Daoy (cell line): ENCODE data around the gene THAP3. TPM values are rescaled to one million over a fixed set of nuclear protein-coding genes. Genes with fewer than 3 reads are reported as not detected.

Source experiments
- DNase-seq: peaks from one replicate; pipeline ENCODE4 v3.0.0-alpha.2; 2015; ENCODE audit warnings: low read depth
- total RNA-seq: library from RNA; depleted of rRNA; stranded (reverse); fragments of >200 nt; shearing (Covaris generic); gene quantifications from 2 replicates; pipeline ENCODE4 v1.2.3, GENCODE V29; 2014; rRNA removed

Gene THAP3
- total RNA-seq, 1 experiment from 2014 or later = 27.2 TPM

DNA sequence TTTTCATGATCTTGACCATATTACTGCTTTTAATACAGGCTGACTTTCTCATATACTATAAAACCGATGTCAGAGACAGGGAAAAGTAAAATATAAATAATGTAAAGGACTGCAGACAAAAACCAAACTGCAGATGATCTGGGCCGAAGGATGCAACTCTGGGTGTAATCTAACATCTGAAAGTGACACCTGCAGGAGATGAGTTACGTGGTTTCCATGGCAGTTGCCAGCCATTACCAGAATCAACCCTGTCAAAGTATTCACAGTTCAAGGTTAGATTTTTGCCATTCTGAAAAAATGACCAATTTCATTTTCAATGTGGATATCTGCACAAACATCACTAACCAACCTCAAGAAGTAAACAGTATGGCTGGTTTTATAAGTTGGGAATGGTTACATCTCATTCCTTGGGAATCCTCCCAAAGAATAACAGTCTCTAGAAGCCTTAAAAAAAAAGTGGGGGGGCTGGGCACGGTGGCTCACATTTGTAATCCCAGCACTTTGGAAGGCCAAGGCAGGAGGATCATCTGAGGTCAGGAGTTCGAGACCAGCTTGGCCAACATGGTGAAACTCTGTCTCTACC is 49.2 kb downstream of the THAP3 start:
- DNase-seq = no peak

DNA sequence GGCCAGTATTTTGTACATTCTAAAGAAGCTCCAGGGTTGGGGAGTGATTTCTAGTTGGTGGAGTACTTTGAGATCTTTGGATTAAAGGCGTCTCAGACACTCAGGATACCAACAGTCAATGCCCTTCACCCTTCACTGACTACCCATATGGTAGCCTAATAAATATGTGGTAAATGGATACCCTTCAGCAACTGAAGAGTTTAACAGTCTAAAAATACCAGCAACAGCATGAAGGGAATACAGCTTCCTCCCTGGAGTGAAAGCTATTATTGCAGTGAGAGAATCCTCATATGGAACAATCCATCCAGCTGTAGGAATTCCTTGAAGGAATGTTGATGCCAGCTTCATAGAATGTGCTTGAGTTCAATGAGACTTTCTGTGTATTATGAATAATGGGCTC is 50.1 kb downstream of the THAP3 start:
- DNase-seq = no peak

DNA sequence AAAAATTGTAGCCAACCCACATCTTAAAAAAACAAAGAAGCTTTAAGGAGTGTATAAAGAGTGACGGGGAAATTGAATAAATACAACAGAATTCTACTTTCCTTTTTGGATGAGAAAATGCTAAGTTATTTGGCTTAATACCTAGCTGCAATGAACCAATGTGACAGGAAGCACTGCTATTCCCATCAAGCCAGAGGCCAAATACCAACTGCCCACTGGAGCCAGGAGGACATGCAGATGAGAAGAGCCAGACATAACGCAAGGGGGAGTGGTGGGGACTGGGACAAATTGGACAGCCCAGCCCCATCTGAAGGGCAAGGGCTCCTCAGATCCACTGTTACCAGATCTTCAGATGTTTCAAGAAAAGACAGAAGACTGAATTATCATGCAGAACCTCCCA is 51.3 kb downstream of the THAP3 start:
- DNase-seq = no peak

Other genes with a start within 250 kb of the THAP3 start
- 41.9 and 45.1 TPM in 2 replicates for gene ACOT7, start 231.1 kb upstream of the THAP3 start, total RNA-seq
- 0.27 TPM in 1 of 2 replicates, not detected in the other for gene HES2, start 204.9 kb upstream of the THAP3 start, total RNA-seq
- gene ESPN, start 200.1 kb upstream of the THAP3 start, total RNA-seq = not detected in 2 replicates
- gene TNFRSF25, start 158.7 kb upstream of the THAP3 start, total RNA-seq = 2.0 and 3.5 TPM in 2 replicates
- gene PLEKHG5, start 133.2 kb upstream of the THAP3 start, total RNA-seq = 8.1 and 8.4 TPM in 2 replicates
- gene NOL9, start 70.4 kb upstream of the THAP3 start, total RNA-seq = 29.9 and 42.1 TPM in 2 replicates
- not detected in 2 replicates for gene TAS1R1, start 69.6 kb upstream of the THAP3 start, total RNA-seq
- 18.9 and 19.7 TPM in 2 replicates for gene ZBTB48, start 44.9 kb upstream of the THAP3 start, total RNA-seq
- 48.2 and 48.7 TPM in 2 replicates for gene KLHL21, start 22.0 kb upstream of the THAP3 start, total RNA-seq
- gene PHF13, start 11.1 kb upstream of the THAP3 start, total RNA-seq = 13.6 and 17.0 TPM in 2 replicates
- 45.7 and 48.3 TPM in 2 replicates for gene DNAJC11, start 76.9 kb downstream of the THAP3 start, total RNA-seq
- 76.0 and 105 TPM in 2 replicates for gene CAMTA1, start 160.6 kb downstream of the THAP3 start, total RNA-seq